Measurements from ENCODE around the gene RUNX3. TPM values are rescaled to one million over a fixed set of nuclear protein-coding genes. Genes with fewer than 3 reads are reported as not detected.

The RUNX3 gene
- total and polyA plus RNA-seq, 2 donors from 2014 or later = 0.47 to 7.9 TPM

DNA sequence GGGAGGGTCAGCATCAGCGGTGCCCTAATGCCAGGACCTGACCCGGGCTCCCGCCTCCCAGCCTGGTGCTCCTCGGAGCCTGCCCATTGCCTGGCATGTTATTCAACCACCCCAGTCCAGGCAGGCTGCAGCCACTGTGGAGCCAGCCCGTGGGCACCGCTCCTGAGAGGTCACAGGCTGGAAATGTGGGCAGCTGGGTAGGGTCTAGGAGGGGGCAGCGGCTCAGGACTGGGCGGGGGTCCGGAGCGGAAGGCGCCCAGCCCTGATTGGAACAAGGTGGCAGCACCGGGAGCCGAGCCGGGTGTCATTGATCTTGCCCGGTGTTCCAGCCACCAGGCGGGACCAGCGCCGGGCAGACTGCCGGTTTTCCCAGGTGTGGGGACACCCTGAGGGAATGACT lies 12.7 kb upstream of the RUNX3 start:
- intact Hi-C loops (cut with DNase I) = no loop called here
- Histone ChIP-seq H3K27me3 (ENCODE audit: control insufficient read depth, insufficient read depth, low read length) (no peaks in the 10 kb centered on the region), H3K9ac (ENCODE audit: low read length in 3 of 3) (no peak overlapping the region), H3K27ac (ENCODE audit: low read depth in 2 of 2, low read length in 2 of 2) (no peak overlapping the region), H3K4me1 (ENCODE audit: control insufficient read depth in 2 of 3, insufficient read depth in 2 of 3, low read depth in 1 of 3, low read length in 3 of 3) (no peaks in the 10 kb centered on the region), H3K36me3 (ENCODE audit: control insufficient read depth in 2 of 3, insufficient read depth in 3 of 3, low read length in 3 of 3) (no peaks in the 10 kb centered on the region), H3K4me3 (ENCODE audit: low read length in 3 of 3) (no peak overlapping the region), H3K9me3 (ENCODE audit: control insufficient read depth in 2 of 3, insufficient read depth in 1 of 3, low read length in 3 of 3) (no peaks in the 10 kb centered on the region)
- DNase-seq (no peak), FAIRE-seq (no peak)
- TF ChIP-seq, protein P1, sequence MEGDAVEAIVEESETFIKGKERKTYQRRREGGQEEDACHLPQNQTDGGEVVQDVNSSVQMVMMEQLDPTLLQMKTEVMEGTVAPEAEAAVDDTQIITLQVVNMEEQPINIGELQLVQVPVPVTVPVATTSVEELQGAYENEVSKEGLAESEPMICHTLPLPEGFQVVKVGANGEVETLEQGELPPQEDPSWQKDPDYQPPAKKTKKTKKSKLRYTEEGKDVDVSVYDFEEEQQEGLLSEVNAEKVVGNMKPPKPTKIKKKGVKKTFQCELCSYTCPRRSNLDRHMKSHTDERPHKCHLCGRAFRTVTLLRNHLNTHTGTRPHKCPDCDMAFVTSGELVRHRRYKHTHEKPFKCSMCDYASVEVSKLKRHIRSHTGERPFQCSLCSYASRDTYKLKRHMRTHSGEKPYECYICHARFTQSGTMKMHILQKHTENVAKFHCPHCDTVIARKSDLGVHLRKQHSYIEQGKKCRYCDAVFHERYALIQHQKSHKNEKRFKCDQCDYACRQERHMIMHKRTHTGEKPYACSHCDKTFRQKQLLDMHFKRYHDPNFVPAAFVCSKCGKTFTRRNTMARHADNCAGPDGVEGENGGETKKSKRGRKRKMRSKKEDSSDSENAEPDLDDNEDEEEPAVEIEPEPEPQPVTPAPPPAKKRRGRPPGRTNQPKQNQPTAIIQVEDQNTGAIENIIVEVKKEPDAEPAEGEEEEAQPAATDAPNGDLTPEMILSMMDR (IDR thresholded peaks at IDR 0.05; ENCODE audit: borderline replicate concordance, extremely low read depth, insufficient read depth) = no peak

- Histone ChIP-seq H3K4me3 (ENCODE audit: low read length in 3 of 3) (no peak overlapping the region), H3K27ac (ENCODE audit: low read depth in 2 of 2, low read length in 2 of 2) (no peak overlapping the region)
- intact Hi-C loops (cut with DNase I) = no loop called here
These were observed 11.5 kb upstream of the RUNX3 start for GRCh38 chr1:24941564-24941963.

DNA sequence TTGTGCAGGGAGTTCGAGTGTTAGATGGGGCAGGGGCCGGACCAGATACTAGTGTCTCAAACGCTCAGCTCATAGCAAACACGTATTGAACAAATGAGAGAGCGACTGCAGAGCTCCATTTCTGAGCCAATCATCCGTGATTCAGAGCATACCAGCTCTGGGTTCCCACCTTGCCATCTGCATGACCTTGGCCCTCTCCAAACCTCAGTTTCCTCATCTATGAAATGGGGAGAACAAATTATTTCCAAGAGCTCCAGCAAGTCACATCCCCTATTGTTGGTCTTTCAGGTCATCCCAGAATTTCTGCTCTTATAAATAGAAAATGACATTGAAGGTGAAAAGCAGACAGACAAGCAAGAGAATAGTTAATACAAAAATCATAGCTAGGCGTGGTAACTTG lies 10.2 kb upstream of the RUNX3 start:
- Histone ChIP-seq H3K36me3 (ENCODE audit: control insufficient read depth in 2 of 3, insufficient read depth in 3 of 3, low read length in 3 of 3) (no peaks in the 10 kb centered on the region), H3K9ac (ENCODE audit: low read length in 3 of 3) (no peak overlapping the region), H3K4me1 (ENCODE audit: control insufficient read depth in 2 of 3, insufficient read depth in 2 of 3, low read depth in 1 of 3, low read length in 3 of 3) (no peaks in the 10 kb centered on the region), H3K27ac (ENCODE audit: low read depth in 2 of 2, low read length in 2 of 2) (no peak overlapping the region), H3K4me3 (ENCODE audit: low read length in 3 of 3) (no peak overlapping the region), H3K9me3 (ENCODE audit: control insufficient read depth in 2 of 3, insufficient read depth in 1 of 3, low read length in 3 of 3) (no peaks in the 10 kb centered on the region), H3K27me3 (ENCODE audit: control insufficient read depth, insufficient read depth, low read length) (peaks cover 4% of the 10 kb centered on the region)
- FAIRE-seq (no peak), DNase-seq (no peak)
- TF ChIP-seq, protein P1 (IDR thresholded peaks at IDR 0.05; ENCODE audit: borderline replicate concordance, extremely low read depth, insufficient read depth) = no peak
- intact Hi-C loops (cut with DNase I) = no loop called here

More at GRCh38 chr1:24941564-24941963, 11.5 kb upstream of the RUNX3 start:
- Histone ChIP-seq H3K4me1 (ENCODE audit: control insufficient read depth in 2 of 3, insufficient read depth in 2 of 3, low read depth in 1 of 3, low read length in 3 of 3) (no peaks in the 10 kb centered on the region), H3K27me3 (ENCODE audit: control insufficient read depth, insufficient read depth, low read length) (no peaks in the 10 kb centered on the region), H3K9ac (ENCODE audit: low read length in 3 of 3) (no peak overlapping the region), H3K36me3 (ENCODE audit: control insufficient read depth in 2 of 3, insufficient read depth in 3 of 3, low read length in 3 of 3) (no peaks in the 10 kb centered on the region), H3K9me3 (ENCODE audit: control insufficient read depth in 2 of 3, insufficient read depth in 1 of 3, low read length in 3 of 3) (no peaks in the 10 kb centered on the region)
- FAIRE-seq (no peak), DNase-seq (no peak)
- TF ChIP-seq, protein P1 (IDR thresholded peaks at IDR 0.05; ENCODE audit: borderline replicate concordance, extremely low read depth, insufficient read depth) = no peak

- Histone ChIP-seq H3K27me3 (ENCODE audit: control insufficient read depth, insufficient read depth, low read length) (peaks cover 9% of the 10 kb centered on the region), H3K27ac (ENCODE audit: low read depth in 2 of 2, low read length in 2 of 2) (no peak overlapping the region), H3K9ac (ENCODE audit: low read length in 3 of 3) (no peak overlapping the region), H3K4me1 (ENCODE audit: control insufficient read depth in 2 of 3, insufficient read depth in 2 of 3, low read depth in 1 of 3, low read length in 3 of 3) (no peaks in the 10 kb centered on the region), H3K36me3 (ENCODE audit: control insufficient read depth in 2 of 3, insufficient read depth in 3 of 3, low read length in 3 of 3) (no peaks in the 10 kb centered on the region), H3K4me3 (ENCODE audit: low read length in 3 of 3) (no peak overlapping the region), H3K9me3 (ENCODE audit: control insufficient read depth in 2 of 3, insufficient read depth in 1 of 3, low read length in 3 of 3) (no peaks in the 10 kb centered on the region)
- TF ChIP-seq, protein P1 (IDR thresholded peaks at IDR 0.05; ENCODE audit: borderline replicate concordance, extremely low read depth, insufficient read depth) = no peak
- intact Hi-C loops (cut with DNase I) = no loop called here
- DNase-seq = no peak
- no peak for FAIRE-seq
These were observed 9.7 kb upstream of the RUNX3 start for GRCh38 chr1:24939675-24940193.
